ENCODE data around the gene MPL. TPM values are rescaled to one million over a fixed set of nuclear protein-coding genes. Genes with fewer than 3 reads are reported as not detected.

Gene MPL
- polyA plus RNA-seq, 1 of the 3 experiments (the other 2 are of a cell fraction): not detected

- H3K4me3 ChIP-seq (ENCODE audit: low read depth in 2 of 2, low read length in 1 of 2): no peak overlapping the region
- TF ChIP-seq TCF12 (IDR thresholded peaks at IDR 0.05) (no peak), GATA2 (CRISPR knock-in tag; IDR thresholded peaks at IDR 0.05) (no peak), SIN3A (IDR thresholded peaks at IDR 0.05; ENCODE audit: borderline replicate concordance, low read depth, low read length) (no peak), TAF1 (IDR thresholded peaks at IDR 0.05; ENCODE audit: borderline replicate concordance, low read depth, low read length) (no peak), GABPA (IDR thresholded peaks at IDR 0.05; ENCODE audit: low read depth) (no peak), CTCF (IDR thresholded peaks at IDR 0.05) (no peak), MXI1 (IDR thresholded peaks at IDR 0.05; ENCODE audit: low read depth, low read length) (no peak), PBX3 (IDR thresholded peaks at IDR 0.05) (no peak), YY1 (IDR thresholded peaks at IDR 0.05; ENCODE audit: low read depth) (no peak), RCOR1 (IDR thresholded peaks at IDR 0.05; ENCODE audit: low read length) (no peak), REST (IDR thresholded peaks at IDR 0.05; ENCODE audit: low read depth, low read length) (no peak)
- DNase-seq: no peak
- no peak overlapping the region for H3K4me2 ChIP-seq
- H3K9ac ChIP-seq: no peak overlapping the region
- no peaks in the 10 kb centered on the region for H4K20me1 ChIP-seq (ENCODE audit: insufficient read depth)
- H3K9me2 ChIP-seq: no peaks in the 10 kb centered on the region
- H3K36me3 ChIP-seq (replicated peaks in 1 of 2; ENCODE audit: control insufficient read depth in 1 of 2, insufficient read depth in 2 of 2, low read length in 1 of 2): no peaks in the 10 kb centered on the region
- H3K27ac ChIP-seq (ENCODE audit: low read depth in 2 of 2, low read length in 1 of 2): no peak overlapping the region
- H3F3A ChIP-seq (replicated peaks; ENCODE audit: insufficient read depth): no peaks in the 10 kb centered on the region
- H3K79me2 ChIP-seq (ENCODE audit: insufficient read depth): no peaks in the 10 kb centered on the region
- no peaks in the 10 kb centered on the region for H3K4me1 ChIP-seq (ENCODE audit: control insufficient read depth in 1 of 2, insufficient read depth in 2 of 2, low read depth in 1 of 2, low read length in 1 of 2)
- H2AFZ ChIP-seq (ENCODE audit: low read depth): no peak overlapping the region
- ChIA-PET POLR2A (no interaction called here), CTCF (no interaction called here)
- H3K9me3 ChIP-seq: no peaks in the 10 kb centered on the region
- H3K27me3 ChIP-seq (ENCODE audit: insufficient read depth): no peaks in the 10 kb centered on the region
- WGBS (ENCODE audit: low lambda C conversion rate): 10% methylated on average over 1 of the region's 3 CpGs
Measured at GRCh38 chr1:43305461-43305860, 32.2 kb upstream of the MPL start.

All from SK-N-SH (cell line).